GM19395 (cell line): ENCODE results near the gene ZNRF2.
"Not testable (repeated sequence)": the region's sequence is repeated elsewhere in the genome, so short reads cannot be mapped to it uniquely, and the experiment has no call there.

Experiments
- ATAC-seq: cut with Tn5 transposase; IDR thresholded peaks from one replicate; pipeline ENCODE4 v1.9.1; 2021; ENCODE audit warnings: mild to moderate bottlenecking, moderate library complexity; ENCODE audit not compliant: unreplicated experiment

ZNRF2 gene

DNA sequence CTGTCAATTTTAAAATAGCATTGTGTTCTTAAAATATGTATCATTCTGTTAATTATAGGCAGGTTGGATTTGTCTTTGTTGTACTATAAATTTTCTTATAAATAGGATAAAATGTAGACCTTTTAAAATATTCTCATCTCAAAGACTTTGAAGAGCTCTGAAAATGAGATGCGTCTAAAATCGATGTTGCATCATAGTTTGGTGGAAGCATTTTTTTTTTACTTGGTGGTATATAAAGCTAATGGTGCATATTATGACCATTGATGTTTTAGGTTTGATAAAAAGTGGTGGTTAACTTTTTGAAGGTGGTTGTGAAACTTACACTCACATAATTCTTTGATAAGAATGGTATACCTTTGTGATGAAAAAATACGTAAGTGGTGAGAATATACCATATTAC lies 69.1 kb downstream of the ZNRF2 start:
- ATAC-seq = no peak

DNA sequence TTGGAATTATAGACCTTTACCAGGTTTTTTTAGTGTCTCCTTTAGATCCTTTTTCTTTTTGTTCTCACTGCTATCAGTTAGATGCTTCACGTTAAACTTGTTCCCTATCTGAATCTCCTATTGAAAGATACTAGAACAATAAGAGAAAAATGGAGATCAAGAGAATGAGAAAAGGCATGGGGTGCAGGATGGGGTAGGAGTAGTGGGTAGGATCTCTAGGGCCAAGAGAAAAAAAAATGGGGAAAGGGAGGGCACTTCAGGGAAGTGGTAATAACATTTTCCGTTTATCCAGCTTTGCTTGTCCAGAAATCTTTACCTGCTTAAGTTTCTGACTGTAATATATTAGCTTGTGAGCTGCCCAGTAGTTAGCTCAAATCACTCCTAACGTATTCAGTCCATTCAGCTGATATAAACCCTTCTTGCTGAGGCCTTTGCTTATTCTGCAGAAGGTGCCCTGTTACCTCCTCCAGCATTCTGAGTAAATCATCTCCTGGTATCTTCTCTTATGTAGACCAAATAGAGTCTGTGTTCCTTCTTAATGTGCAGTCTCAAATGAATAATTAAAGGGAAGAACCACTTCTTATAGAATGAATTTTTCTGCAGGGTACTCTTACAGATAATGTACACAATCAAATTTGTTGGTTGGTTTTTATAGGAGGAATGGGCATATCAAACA lies 69.7 kb downstream of the ZNRF2 start:
- ATAC-seq = no peak

DNA sequence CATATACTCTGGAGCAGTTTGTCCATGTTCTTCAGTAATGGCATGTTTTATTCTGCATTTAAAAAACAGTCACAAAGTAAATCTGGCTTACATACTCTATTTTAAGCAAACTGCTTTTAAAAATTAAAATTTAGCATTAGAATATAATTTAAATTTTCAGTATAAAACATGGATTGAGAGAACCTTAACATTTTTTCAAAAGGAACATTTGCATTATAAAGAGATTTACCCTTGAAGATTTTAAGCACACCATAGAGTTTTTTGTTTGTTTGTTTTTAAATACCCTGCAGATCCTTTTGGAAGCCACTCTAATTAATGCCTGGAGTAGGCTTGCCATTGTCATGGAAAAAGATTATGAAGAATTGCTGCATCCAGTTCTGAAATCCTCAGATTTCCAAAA lies 70.4 kb downstream of the ZNRF2 start:
- ATAC-seq = no peak

DNA sequence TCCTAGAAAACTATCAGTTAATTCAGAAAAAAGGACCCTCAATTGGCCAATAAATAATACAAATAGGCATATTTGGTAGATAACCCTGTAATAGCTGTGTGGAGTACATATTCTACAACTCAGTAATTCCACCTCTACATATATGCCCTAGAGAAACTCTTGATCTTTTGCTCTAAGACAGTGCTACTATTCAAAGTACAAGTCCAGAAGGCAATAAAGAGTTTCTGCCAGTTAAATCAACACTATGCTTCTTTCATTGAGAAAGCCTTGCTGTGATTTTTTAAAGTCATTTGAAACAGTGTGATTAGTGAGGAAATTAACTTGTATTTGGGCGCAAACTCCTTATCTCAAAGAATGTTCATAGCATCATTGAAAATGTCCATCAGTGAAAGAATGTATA lies 75.6 kb downstream of the ZNRF2 start:
- no peak for ATAC-seq

DNA sequence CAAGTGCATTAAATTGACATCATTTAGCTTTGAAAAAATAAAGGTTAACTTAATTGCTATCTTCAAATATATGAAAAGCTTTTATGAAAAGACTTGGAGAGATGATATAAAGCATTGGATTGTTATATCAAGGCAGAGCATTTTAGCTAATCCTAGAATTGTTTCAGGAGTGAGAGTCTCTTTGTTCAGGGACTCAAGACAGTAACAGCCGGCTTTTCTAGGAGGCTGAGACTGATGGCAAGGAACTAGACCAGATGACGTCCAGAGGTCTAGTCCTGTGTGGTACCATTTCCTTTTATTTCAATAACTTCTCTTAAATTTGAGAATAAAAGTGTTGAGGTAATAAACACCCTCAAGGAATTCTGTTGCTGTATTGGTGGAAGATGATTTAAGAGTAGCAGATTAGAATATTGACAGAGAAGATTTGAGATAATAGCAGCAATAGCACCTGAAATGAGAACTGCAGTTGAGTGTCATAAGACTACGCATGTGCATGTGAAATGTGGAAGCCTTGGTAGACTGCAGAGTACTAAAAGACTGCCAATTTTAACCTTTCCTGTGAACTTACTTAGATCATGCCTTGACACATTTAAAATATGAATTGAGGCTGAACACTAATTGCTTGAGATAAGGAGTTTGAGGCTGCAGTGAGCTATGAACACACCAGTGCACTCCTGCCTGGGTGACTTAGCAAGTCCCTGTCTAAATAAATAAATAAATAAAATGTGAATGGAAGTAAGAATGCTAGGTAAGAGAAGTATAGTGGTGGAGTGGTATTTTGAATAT lies 79.6 kb downstream of the ZNRF2 start:
- no peak for ATAC-seq

DNA sequence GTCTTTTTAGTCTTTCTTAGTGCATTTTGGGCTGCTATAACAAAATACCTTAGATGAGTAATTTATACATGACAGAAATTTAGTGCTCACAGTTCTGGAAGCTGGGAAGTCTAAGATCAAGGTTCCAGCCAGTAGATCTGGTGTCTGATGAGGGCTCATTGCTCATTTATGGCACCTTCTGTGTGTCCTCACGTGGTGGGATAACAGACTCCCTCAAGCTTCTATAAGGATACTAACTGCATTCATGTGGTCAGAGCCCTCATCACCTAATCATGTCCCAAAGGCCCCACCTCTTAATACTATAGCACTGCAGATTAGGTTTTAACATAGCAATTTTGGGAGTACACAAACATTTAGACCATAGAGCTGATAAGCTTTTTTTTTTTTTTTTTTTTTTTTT lies 80.4 kb downstream of the ZNRF2 start:
- ATAC-seq = no peak

DNA sequence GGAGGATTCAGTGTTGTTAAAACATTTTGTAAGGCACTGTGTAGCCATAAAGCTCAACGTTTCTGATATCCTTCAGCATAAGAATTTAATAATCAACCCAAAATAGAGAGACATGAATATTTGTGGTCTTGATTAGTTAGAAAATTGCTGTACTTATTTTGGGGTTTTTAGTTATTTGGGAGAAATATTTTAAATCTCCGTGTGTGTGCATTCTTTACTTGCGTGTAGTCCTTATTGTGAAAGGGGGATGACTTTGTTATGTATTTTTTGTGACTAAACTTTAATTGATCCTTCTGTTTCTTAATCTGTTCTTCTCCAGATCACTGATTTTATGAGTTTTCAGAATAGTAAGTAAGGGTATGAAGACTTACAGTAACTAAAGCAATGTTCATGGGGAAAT lies 81.2 kb downstream of the ZNRF2 start:
- no peak for ATAC-seq

DNA sequence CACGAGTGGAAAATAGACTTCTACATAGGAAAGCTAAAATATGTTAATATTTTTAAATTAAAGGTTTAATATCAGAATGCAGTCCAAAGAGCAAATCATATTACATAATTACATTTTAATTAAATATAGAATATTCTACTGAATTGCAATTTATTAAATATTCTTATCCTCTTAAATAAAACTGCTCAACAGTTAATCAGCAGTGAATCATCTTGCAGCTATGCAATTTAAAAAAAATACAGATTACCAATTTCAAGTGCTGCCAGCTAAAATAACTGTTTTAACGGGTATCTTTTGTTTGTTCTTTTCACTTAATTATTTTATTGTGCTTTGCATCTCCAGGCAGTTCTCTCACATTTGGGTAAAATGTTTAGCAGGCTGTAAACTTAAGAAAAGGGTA lies 82.2 kb downstream of the ZNRF2 start:
- no peak for ATAC-seq

DNA sequence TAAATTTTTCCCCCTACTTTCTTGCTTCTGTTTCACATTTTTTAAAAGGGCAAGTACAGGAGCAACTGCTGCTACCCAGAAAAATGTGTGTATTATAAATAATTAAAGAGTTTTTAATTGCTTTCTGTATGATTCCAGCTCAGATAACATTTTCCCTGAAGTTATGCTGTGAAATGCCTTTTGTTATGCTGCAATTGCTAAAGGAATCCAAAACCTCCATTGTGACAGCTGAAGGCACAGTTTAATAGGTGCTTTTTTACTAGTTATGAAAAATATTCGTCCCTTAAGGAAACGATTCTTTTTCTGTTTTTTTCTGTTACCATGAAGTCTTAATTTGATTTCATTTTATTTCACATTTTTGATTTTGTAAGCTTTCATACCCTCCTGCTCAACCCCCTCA lies 83.2 kb downstream of the ZNRF2 start:
- no peak for ATAC-seq

DNA sequence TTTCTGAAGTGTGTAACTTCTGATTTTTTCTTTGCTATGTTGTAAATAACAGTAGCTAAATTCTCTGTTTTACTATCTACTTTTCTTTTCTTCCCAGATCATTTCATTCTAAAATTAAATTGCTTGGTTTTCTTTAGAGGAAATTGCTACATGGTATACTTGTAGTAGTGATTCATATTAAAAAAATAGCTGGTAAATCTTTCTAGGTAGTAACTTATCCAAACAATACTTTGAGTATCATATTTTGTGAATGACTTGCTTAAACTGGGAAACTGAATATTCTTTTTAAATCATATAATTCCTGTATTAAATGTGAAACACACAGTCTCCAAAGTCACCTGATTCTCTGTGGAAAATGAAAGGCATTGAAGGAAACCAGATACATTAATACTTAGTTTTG lies 85.5 kb downstream of the ZNRF2 start:
- ATAC-seq = no peak

DNA sequence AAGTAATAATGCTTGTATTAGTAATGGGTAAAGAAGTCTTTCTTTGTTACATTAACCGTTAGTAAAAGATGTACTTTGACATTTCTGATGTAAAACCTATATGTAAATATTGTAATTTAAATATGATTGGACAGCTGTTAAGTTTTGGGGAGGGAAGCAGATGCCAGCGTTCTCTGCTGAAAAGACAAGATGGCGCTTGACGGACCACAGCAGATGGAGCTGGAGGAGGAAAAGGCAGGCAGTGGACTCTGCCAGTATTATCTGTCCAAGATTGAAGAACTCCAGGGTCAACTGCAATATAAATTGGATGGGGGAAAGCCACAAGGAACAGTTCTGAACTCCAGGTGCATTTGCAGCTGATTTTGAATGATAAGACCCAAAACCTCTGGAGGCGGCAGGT lies 86.9 kb downstream of the ZNRF2 start:
- ATAC-seq = no peak

DNA sequence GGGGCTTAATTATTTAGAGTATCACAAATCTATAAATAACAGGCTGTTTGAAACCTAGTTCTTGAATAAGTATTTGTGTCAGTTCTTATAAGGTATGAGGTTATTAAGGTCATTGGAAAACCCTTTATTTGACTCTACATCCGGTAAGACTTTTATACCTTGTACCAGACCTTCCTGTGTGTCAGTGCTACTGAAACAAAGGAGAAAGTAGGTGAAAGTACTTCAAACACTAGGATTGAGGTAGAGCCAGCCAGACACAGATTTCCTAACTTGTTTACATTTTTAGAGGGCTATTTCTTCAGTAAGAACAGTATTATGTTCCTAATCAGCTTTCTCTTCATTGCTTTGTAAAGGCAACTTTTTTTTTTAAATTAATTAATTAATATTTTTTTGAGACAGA lies 93.9 kb downstream of the ZNRF2 start:
- no peak for ATAC-seq

DNA sequence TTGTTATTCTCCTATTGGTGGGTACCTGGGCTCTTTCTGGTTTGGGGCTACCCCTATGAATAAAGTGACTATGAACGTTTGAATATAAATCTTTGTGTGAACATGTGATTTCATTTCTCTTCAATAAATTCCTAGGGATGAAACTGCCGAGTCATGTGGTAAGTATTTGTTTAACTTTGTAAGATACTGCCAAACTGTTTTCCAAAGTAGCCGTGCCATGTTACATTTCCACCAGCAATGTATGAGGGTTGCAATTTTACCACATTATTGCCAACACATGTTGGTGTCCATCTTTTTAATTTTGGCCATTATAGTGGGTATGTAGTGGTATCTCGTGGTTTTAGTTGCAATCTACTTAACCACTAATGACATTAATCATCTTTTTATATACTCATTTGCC lies 94.7 kb downstream of the ZNRF2 start:
- ATAC-seq = no peak

DNA sequence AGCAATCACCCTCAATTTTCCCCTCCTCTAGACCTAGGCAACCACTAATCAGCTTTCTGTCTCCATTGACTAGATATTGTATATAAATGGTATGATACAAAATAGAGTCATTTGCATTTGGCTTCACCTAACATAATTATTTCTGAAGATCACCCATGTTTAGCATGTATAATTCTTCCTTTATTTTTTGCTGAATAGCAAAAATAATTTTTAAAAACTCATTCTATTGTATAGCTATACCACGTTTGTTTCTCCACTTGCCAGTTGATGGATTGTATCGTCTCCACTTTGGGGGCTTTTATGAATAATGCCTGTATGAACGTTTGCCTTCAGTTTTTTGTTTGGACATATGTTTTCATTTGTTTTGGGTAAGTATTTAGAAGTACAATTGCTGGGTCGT lies 95.3 kb downstream of the ZNRF2 start:
- no peak for ATAC-seq

DNA sequence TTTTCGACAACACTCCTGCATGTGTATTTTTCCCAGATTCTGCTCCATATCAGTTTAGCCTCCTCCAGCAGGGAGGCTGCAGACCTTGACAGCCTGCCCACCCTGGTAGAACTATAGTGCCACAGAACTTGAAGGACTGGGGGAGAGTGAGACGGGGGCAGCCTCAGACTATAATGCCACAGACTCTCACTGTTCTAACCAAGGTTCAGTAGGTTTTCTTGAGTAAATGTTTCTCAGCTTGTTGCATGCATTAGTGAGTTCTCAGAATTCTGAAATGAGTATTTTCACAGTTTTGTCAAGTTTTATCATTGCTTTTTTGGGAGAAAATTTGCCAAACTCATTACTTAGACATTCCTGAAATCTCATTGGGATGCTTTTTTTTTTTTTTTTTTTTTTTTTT lies 95.9 kb downstream of the ZNRF2 start:
- no peak for ATAC-seq

DNA sequence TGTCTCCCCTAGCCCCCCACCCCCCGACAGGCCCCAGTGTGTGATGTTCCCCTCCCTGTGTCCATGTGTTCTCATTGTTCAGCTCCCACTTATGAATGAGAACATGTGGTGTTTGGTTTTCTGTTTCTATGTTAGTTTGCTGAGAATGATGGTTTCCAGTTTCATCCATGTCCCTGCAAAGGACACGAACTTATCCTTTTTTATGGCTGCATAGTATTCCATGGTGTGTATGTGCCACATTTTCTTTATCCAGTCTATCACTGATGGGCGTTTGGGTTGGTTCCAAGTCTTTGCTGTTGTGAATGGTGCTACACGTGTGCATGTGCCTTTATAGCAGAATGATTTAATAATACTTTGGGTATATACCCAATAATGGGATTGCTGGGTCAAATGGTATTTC lies 96.4 kb downstream of the ZNRF2 start:
- ATAC-seq = not testable (repeated sequence)

DNA sequence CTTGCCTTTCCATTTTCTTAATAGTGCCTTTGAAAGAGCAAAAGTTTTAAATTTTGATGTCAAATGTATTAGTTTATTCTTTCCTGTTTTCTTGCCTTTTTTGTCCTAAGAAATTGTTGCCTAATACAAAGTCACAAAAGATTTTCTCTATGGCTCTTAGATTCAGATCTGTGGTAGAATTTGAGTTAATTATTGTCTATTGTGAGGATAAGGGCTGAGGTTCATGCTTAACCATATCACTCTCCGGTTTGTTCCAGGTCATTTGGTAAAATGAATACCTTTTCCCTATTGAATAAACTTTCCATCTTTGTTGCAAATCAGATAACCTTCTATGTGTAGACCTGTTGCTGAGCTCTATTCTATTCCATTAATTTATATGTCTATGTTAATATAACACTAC lies 98.2 kb downstream of the ZNRF2 start:
- ATAC-seq = no peak

DNA sequence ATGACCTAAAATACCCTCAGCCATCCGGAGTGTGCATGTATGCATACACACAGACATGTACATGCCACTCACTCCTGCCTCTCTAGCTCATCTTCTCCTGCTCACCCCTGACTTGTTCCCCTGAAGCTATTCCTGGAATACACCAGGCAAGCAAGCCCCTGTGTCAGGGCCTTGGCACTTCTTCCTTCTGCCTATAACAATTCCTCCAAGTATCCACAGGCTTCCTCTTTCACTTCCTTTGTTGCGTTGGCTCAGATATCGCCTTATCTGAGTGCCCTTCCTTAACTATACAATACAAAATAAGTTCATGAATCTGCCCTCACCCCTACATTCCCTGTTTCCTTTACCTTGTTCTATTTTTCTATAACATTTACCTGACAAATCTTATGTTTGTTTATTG lies 105.4 kb downstream of the ZNRF2 start:
- no peak for ATAC-seq

DNA sequence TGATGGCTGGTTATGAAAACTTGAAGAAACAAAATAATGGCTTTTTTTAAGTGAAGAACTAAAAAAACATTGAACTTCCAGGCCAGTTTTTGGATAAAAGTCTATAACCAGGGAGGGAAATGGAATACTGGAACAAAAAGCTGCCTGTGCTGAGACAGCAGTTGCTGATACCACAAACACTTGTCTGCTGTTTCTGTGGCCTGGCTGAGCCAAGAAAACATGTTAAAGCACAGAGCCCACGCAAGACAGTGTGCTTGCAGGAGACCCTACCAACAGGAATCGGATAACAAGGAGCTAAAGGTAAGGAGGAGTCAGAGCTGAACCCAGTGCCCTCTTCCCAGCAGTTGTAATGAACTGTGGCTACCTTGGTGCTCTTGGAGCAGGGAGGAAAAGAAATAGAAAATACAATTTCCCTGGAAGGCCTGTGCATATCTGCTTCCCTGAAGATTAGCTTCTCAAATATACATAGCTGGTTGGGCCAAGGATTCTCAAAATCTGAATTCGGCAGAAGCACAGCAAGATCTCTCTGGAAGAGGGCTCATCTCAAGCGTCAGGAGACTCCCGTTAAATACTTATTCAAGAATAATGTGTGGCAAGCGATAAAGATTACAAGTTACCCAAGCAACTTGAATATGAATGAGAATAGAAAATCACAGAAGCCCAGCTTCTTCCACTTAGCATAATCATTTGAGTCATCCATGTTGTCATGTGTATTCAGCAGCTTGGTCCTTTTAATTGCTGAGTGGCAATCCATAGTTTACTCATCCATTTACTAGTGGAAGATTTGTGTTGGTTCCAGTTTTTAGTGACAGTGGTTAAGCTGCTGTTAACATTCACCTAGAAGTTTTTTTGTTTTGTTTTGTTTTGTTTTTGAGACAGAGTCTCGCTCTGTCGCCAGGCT lies 106.6 kb downstream of the ZNRF2 start:
- no peak for ATAC-seq

DNA sequence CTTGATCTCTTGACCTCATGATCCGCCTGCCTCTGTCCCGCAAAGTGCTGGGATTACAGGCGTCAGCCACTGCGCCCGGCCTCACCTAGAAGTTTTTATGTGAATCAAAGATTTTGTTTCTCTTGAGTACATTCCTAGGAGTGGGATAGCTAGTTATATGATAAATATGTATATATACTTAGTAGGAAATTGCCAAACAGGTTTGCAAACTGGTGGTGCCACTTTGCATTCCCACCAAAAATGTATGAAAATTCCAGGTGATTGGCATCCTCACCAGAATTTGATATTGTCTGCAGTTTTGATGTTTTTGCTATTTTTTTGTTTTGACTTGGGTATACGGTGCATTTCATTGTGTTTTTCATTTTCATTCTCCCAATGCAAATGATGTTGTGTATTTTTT lies 107.4 kb downstream of the ZNRF2 start:
- no peak for ATAC-seq

DNA sequence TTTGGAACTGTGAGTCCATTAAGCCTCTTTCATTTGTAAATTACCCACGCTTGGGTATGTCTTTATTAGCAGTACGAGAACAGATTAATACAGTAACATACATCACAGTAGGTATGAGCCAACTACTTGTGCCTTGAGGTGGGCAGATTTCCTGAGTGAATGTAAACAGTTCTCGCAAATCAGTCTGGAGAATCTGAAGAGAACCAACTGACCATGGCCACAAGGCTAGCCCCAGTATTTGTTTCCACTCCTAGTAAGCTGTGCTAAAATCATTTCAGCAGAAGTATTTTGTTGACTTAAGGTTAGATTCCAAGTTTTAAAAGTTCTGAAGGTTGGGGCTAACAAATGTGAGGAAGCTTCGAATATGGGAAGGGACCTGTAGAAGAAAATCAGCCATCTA lies 111.3 kb downstream of the ZNRF2 start:
- no peak for ATAC-seq

DNA sequence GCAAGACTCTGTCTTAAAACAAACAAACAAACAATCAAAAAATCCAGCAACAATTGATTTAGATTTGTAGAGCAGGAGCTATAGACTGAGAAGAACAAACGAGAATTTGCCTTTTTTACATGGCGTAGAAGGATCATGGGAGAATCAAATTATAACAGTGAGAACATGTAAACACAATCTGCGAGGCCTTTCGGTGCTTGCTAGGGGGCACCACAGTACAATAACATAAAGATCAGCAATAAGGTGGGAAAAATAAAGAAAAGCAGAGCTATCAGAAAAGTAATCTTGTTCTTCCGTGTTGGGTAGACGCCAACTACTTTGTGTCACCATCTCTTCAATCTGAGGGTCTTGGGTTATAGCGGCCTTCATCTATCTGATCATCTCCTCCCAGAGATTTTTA lies 112.0 kb downstream of the ZNRF2 start:
- no peak for ATAC-seq
